Nephron progenitor cell (in vitro differentiated cells): ENCODE results near the gene PRELP.

Source experiments
- DNase-seq: peaks from one replicate; pipeline ENCODE4 v3.0.0; 2021
- H3K27ac Mint-ChIP-seq: 2 replicates; pipeline ENCODE4 v1.8.0; 2021; ENCODE audit warnings: mild to moderate bottlenecking, moderate library complexity, mixed read lengths
- H3K27me3 Mint-ChIP-seq: 2 replicates; pipeline ENCODE4 v1.8.0; 2021; ENCODE audit warnings: mild to moderate bottlenecking, low read depth, mixed read lengths; ENCODE audit not compliant: poor library complexity
- H3K36me3 Mint-ChIP-seq: 2 replicates; pipeline ENCODE4 v1.8.0; 2021; ENCODE audit warnings: low read depth, mixed read lengths
- H3K4me1 Mint-ChIP-seq: 2 replicates; pipeline ENCODE4 v1.8.0; 2021; ENCODE audit warnings: mixed read lengths
- H3K4me3 Mint-ChIP-seq: 2 replicates; pipeline ENCODE4 v1.8.0; 2021; ENCODE audit warnings: mild to moderate bottlenecking, moderate library complexity, mixed read lengths
- H3K9me3 Mint-ChIP-seq: 2 replicates; pipeline ENCODE4 v1.8.0; 2021; ENCODE audit warnings: mild to moderate bottlenecking, moderate library complexity, mixed read lengths
- TF ChIP-seq, protein P1 (sequence below): fragments of 200-600 bp; sonication (generic); IDR thresholded peaks from 2 replicates; pipeline ENCODE4 v1.5.0; 2021; ENCODE audit warnings: antibody characterized with exemption

PRELP gene

DNA sequence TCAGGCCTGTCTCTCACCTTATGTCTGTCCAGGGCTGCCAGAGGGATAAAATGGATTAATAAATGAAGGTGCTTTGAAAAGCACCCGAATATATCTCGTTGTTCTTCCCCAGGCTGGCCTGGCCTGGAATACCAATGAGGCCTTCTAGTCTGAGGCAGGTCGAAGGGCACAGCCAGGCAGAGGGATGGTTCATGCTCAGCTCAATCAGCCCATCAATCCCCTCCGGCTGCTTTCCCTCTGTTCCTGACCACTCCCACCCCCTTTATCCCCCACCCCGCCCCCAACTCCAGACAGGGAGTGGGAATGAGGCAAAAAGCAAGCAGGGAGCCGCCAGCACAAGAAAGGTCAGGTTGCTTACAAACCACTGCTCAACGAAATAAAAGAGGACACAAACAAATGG is 40.0 kb upstream of the PRELP start:
- peaks cover 10% of the 10 kb centered on the region for H3K9me3 Mint-ChIP-seq
- no peak overlapping the region for H3K4me3 Mint-ChIP-seq
- no peak for DNase-seq
- H3K4me1 Mint-ChIP-seq, result peaks cover 50% of the 10 kb centered on the region
- no peaks in the 10 kb centered on the region for H3K36me3 Mint-ChIP-seq
- TF ChIP-seq, protein P1, sequence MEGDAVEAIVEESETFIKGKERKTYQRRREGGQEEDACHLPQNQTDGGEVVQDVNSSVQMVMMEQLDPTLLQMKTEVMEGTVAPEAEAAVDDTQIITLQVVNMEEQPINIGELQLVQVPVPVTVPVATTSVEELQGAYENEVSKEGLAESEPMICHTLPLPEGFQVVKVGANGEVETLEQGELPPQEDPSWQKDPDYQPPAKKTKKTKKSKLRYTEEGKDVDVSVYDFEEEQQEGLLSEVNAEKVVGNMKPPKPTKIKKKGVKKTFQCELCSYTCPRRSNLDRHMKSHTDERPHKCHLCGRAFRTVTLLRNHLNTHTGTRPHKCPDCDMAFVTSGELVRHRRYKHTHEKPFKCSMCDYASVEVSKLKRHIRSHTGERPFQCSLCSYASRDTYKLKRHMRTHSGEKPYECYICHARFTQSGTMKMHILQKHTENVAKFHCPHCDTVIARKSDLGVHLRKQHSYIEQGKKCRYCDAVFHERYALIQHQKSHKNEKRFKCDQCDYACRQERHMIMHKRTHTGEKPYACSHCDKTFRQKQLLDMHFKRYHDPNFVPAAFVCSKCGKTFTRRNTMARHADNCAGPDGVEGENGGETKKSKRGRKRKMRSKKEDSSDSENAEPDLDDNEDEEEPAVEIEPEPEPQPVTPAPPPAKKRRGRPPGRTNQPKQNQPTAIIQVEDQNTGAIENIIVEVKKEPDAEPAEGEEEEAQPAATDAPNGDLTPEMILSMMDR, result no peak
- H3K27me3 Mint-ChIP-seq, result peaks cover 8% of the 10 kb centered on the region
- H3K27ac Mint-ChIP-seq, result no peak overlapping the region

DNA sequence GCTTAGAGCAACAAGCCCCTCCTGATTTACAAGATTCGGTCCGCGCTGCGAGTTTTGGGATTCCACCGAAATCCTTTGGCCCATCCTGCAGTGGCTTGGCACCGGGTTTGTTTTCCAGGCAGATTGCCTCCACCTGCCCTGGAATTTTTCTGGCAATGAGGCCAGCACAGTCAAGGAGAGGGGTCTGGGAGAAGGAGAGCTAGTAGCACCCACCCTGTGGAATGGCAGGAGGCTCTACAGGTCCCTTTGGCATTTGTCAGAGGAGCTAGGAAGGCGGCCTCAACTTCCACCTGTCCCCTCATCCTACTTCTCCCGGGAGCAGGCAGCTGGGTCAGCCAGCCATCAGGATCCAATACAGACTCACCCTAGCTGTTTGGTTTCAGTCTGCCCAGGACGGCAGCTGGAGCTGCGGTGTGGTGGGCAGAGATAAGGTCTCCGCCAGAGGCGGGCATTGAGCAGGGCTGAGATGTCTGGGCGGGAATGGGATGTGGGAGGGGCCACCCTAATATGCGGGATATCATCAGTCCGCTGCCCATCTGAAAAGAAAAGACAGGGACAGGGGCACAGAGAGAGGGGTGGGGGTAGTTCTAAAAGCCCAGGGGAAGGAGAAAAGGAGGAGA is 37.8 kb upstream of the PRELP start:
- peaks cover 10% of the 10 kb centered on the region for H3K9me3 Mint-ChIP-seq
- H3K27me3 Mint-ChIP-seq, result peaks cover 12% of the 10 kb centered on the region
- H3K36me3 Mint-ChIP-seq, result no peaks in the 10 kb centered on the region
- H3K4me3 Mint-ChIP-seq, result no peak overlapping the region
- DNase-seq, result no peak
- TF ChIP-seq, protein P1, result no peak
- no peak overlapping the region for H3K27ac Mint-ChIP-seq
- peaks cover 52% of the 10 kb centered on the region for H3K4me1 Mint-ChIP-seq

DNA sequence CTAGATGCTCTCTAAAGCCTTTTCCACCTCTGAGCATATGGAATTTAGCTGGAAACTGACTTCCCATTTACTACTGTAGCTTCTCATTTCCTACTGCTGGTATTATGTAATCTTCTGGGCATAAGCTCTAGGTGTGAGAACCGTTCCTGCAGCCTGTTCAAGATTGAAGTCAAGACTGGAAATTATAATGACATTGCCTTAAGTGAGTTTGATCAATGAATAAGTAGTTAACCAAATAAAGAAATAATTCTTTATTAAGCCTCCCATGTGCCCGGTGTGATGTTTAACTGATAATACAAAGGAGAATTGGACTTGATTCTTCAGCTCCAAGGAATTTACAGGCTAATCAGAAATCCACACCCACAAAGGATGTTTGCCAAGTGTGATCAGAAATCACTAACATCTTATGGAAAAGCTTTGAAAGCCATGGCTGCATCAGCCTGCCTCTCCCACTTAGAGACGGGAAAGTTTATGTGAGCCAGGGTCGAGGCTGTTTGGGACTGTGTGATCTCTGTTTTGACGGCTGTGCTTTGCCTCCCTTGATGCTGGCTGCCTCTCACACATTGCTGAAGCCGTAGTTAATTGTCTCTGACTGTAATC is 36.4 kb upstream of the PRELP start:
- H3K27ac Mint-ChIP-seq, result no peak overlapping the region
- H3K9me3 Mint-ChIP-seq, result peaks cover 12% of the 10 kb centered on the region
- TF ChIP-seq, protein P1, result no peak
- no peak overlapping the region for H3K4me3 Mint-ChIP-seq
- DNase-seq, result no peak
- H3K4me1 Mint-ChIP-seq, result peaks cover 46% of the 10 kb centered on the region
- H3K27me3 Mint-ChIP-seq, result peaks cover 17% of the 10 kb centered on the region
- no peaks in the 10 kb centered on the region for H3K36me3 Mint-ChIP-seq

DNA sequence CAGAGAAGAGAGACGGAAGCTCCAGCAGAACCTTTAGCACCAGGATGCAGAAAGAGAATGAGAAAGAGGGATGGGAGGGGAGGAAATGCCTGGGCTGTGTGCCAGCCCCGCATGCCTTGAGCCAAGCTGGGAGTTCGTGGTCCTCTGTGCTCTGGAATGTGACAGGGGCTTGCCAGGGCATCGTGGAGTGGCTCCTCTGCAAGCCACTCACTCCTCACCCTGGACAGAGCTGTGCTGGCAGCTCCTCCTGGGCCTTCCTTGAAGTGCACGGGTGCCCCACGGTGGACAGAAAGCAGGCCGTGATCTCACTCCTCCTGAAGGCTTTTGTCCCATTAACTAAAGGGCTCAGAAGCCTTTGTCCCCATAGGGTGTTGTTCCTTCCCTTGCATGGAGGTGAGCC is 34.8 kb upstream of the PRELP start:
- TF ChIP-seq, protein P1, result no peak
- peaks cover 17% of the 10 kb centered on the region for H3K27me3 Mint-ChIP-seq
- H3K4me3 Mint-ChIP-seq, result no peak overlapping the region
- peaks cover 7% of the 10 kb centered on the region for H3K36me3 Mint-ChIP-seq
- no peak overlapping the region for H3K27ac Mint-ChIP-seq
- peaks cover 46% of the 10 kb centered on the region for H3K4me1 Mint-ChIP-seq
- H3K9me3 Mint-ChIP-seq, result peaks cover 26% of the 10 kb centered on the region
- DNase-seq, result no peak

DNA sequence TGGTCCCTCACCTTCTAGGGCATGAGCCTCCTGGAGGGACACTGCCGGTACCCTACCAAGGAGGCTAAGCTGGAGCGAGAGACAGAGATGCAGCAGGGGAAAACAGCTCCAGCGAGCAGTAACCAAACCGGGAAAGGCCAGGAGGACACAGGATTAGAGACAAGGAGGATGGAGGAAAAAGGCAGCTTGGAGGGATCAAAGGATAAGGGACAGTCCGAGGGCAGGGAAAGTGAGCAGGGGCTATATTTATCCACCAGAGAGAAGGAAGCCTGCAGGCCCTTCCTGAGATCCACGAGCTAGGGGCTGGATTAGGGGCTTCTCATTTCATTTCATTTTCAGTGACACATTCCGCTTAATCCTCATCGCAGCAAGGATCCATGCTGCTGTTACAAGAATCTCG is 33.8 kb upstream of the PRELP start:
- DNase-seq, result no peak
- Mint-ChIP-seq H3K9me3 (peaks cover 27% of the 10 kb centered on the region), H3K27me3 (peaks cover 17% of the 10 kb centered on the region), H3K36me3 (peaks cover 7% of the 10 kb centered on the region), H3K27ac (no peak overlapping the region), H3K4me1 (peaks cover 54% of the 10 kb centered on the region), H3K4me3 (no peak overlapping the region)
- TF ChIP-seq, protein P1, result no peak

DNA sequence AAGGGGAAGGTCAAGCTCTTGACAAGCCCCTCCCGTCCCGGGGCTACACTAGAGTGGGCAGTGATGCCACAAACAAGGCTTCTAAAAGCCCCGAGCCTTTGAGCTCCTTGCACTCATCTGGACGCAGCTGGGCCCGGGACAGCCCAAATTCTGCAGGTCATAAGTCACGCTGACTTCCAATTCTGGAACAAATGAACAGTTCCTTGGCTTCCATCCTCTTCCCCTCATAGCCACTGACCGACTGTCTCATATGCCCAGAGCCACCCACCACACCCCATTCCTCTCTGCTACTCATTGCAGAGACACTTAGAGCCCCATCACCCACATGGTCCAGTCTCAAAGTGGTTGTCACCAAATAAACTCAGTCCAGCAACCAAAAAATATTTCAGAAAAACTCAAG is 32.8 kb upstream of the PRELP start:
- H3K27ac Mint-ChIP-seq, result peak overlapping the region; percentile 80
- H3K4me1 Mint-ChIP-seq, result peaks cover 65% of the 10 kb centered on the region

More for the DNA sequence above, 32.8 kb upstream of the PRELP start:
- Mint-ChIP-seq H3K4me3 (no peak overlapping the region), H3K36me3 (peaks cover 7% of the 10 kb centered on the region), H3K27me3 (peaks cover 23% of the 10 kb centered on the region), H3K9me3 (peaks cover 32% of the 10 kb centered on the region)
- TF ChIP-seq, protein P1, result no peak
- DNase-seq, result no peak
